ENCODE results near the gene CDH11.

The CDH11 gene

DNA sequence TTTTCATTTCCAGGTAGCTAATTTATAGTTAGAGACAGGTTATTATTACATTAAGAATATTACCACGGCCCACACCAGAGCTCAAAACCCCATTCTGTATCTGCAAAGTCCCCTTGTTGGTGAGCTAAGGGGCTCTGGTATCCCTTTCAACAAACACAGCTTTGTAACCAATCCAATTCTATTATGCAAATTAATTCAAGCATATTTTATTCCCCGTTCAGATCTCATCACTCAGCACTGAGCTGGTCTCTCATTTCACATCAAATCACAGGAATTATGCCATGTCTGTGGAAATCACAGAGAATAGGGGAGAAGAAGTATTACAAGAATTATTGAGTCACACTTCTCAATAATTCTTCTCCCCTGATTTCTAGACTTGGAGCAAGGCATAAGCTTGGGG, 111.7 kb downstream of the CDH11 start:
- Mint-ChIP-seq H3K36me3 (ENCODE audit: low read depth) (no peaks in the 10 kb centered on the region), H3K27me3 (no peaks in the 10 kb centered on the region), H3K27ac (no peak overlapping the region), H3K4me1 (no peaks in the 10 kb centered on the region), H3K9me3 (peaks cover 12% of the 10 kb centered on the region), H3K4me3 (no peak overlapping the region)
- DNase-seq, result no peak
- ATAC-seq, result no peak

DNA sequence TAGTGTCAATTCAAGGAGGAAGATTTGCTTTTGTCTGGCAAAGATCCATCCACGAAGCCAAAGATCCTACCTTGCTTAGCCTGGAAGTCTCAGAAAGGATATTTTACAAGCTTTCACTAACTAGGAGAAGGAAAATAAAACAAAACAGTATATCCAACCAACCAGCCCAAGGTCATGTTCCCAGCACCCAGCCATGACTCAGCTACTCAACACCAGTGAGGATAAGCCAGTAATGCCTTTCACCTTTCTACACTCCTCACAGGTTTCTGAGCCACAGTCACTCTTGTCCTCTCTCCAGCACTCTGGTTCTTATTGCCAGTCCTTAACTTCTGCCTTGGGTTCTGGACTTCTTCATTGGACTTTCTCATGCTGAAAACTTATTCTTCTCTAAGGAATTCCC, 116.2 kb downstream of the CDH11 start:
- Mint-ChIP-seq H3K36me3 (ENCODE audit: low read depth) (no peaks in the 10 kb centered on the region), H3K27me3 (no peaks in the 10 kb centered on the region), H3K4me3 (no peak overlapping the region), H3K9me3 (peaks cover 18% of the 10 kb centered on the region), H3K4me1 (no peaks in the 10 kb centered on the region), H3K27ac (no peak overlapping the region)
- ATAC-seq (no peak), DNase-seq (no peak)

DNA sequence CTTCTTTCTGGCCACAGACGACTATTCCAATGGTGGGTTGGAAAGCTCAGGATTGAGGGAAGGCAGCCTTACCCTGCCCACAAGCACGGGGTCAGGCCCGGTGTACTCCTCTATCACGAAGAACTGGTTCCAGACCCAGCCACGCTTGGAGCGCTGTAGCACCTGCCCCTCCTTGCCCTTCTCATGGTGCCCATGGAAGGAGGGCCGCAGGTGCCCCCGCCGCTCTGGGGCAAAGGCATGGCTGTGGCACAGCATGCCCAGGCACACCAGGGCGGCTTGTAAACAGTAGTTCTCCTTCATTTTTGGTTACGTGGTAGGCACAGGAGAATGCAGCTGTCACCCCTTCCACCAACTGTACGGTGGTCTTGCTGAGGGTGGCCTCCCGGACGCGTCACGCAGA, 117.3 kb downstream of the CDH11 start:
- Mint-ChIP-seq H3K27ac (no peak overlapping the region), H3K27me3 (no peaks in the 10 kb centered on the region), H3K4me3 (no peak overlapping the region), H3K36me3 (ENCODE audit: low read depth) (no peaks in the 10 kb centered on the region), H3K4me1 (no peaks in the 10 kb centered on the region), H3K9me3 (peaks cover 18% of the 10 kb centered on the region)
- DNase-seq, result no peak
- ATAC-seq, result no peak

DNA sequence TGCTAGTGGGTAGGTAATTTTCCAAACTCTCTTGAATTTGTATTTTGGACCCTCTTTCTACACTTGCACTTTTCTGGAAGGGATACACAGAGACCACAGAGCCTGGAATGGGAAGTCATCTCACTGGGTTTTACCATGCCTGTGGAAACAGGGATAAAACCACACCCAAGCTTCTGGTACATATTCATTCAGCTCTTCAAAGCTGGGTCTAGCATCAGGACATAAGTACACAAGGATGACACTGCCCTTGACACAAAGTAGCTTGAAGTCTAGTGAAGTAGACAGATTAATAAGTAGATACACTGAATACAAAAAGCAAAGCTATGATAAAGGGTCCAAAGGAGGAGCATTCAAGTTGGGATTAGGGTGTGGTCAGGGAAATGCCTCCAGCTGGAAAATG, 118.2 kb downstream of the CDH11 start:
- Mint-ChIP-seq H3K4me3 (no peak overlapping the region), H3K27ac (no peak overlapping the region), H3K4me1 (no peaks in the 10 kb centered on the region), H3K9me3 (peaks cover 18% of the 10 kb centered on the region), H3K27me3 (no peaks in the 10 kb centered on the region), H3K36me3 (ENCODE audit: low read depth) (no peaks in the 10 kb centered on the region)
- DNase-seq (no peak), ATAC-seq (no peak)

DNA sequence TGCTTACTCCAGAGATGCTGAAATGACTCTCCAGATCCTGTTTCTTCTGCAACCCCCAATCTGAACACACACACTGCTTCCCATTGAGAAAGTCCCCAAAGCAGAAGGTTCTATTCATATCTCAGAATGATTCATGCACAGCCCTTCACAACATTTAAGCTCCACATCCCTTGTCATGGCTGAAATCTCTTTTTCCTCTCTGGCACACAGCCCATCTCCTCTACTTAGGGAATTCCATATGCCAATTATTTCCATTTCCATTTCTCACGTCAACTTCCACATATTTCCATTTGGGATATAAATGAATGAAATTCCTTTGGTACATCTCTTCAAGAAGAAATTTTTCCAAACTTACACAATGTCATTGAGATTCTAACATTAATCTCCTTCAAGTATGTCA, 119.6 kb downstream of the CDH11 start:
- Mint-ChIP-seq H3K4me3 (no peak overlapping the region), H3K36me3 (ENCODE audit: low read depth) (no peaks in the 10 kb centered on the region), H3K27ac (no peak overlapping the region), H3K9me3 (peaks cover 17% of the 10 kb centered on the region), H3K4me1 (no peaks in the 10 kb centered on the region), H3K27me3 (no peaks in the 10 kb centered on the region)
- no peak for DNase-seq
- no peak for ATAC-seq

DNA sequence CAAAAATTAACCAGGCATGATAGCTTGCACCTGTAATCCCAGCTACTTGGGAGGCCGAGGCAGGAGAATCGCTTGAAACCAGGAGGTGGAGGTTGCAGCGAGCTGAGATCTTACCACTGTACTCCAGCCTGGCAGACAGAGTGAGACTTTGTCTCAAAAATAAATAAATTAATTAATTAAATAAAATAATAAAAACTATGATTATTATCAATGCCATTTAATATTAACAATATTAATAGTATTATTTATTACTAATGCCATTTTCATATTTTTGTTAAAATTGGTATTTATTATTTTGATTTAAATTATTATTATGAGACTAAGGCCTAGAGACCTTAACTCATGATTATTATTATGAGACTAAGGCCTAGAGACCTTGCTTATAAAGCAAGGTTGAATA, 121.2 kb downstream of the CDH11 start:
- Mint-ChIP-seq H3K4me1 (no peaks in the 10 kb centered on the region), H3K27me3 (no peaks in the 10 kb centered on the region), H3K4me3 (no peak overlapping the region), H3K36me3 (ENCODE audit: low read depth) (no peaks in the 10 kb centered on the region), H3K9me3 (peaks cover 18% of the 10 kb centered on the region), H3K27ac (no peak overlapping the region)
- no peak for DNase-seq
- no peak for ATAC-seq

DNA sequence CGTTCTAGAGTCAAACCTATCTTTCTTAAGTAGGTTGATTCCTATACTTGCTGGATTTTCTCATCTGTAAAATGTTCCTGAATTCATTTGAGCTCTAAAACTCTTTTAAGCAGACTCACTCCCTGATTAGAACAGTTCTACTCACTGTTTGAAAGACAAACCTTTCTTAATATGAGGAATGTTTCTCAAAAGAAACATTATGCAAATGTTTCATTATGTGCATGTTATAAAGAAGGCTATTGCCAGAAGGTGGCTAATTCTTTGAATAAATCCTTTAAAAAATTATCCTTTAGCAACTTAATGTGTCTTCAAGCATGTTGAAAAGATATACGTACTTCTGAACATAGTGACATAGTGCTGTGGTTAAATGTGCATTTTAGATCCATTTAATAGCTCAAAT, 124.1 kb downstream of the CDH11 start:
- no peaks in the 10 kb centered on the region for H3K36me3 Mint-ChIP-seq (ENCODE audit: low read depth)
- DNase-seq, result no peak

DNA sequence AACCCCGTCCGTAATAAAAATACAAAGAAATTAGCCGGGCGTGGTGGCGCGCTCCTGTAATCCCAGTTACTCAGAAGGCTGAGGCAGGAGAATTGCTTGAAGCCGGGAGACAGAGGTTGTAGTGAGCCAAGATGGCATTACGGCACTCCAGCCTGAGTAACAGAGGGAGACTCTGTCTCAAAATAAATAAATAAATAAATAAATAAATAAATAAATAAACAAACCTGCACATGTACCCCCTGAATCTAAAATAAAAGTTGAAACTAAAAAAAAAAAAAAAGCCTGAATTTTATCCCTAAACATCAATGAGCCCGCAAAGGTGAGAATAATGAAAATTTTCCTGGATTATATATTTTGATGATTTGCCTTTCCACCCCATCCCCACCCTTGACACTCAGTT, 124.7 kb downstream of the CDH11 start:
- Mint-ChIP-seq H3K4me3 (no peak overlapping the region), H3K27ac (no peak overlapping the region), H3K4me1 (no peaks in the 10 kb centered on the region), H3K9me3 (peaks cover 7% of the 10 kb centered on the region), H3K27me3 (no peaks in the 10 kb centered on the region), H3K36me3 (ENCODE audit: low read depth) (no peaks in the 10 kb centered on the region)
- ATAC-seq, result no peak
- no peak for DNase-seq

More for the DNA sequence above, 124.1 kb downstream of the CDH11 start:
- Mint-ChIP-seq H3K4me3 (no peak overlapping the region), H3K27me3 (no peaks in the 10 kb centered on the region), H3K4me1 (no peaks in the 10 kb centered on the region), H3K27ac (no peak overlapping the region), H3K9me3 (peaks cover 13% of the 10 kb centered on the region)
- no peak for ATAC-seq

DNA sequence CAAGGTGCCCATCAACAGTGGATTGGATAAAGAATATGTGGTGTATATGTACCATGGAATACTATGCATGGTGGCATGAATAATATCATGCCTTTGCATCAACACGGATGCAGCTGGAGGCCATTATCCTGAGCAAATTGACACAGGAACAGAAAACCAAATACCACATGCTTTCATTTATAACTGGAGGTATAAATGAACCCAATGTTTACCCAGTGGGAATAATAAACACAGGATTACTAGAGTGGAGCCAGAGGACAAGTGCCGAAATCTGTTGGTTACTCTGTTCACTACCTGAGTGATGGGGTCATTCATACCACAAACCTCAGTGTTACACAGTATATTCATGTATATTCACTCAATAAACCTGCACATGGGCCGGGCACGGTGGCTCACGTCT, 125.2 kb downstream of the CDH11 start:
- no peak for ATAC-seq
- Mint-ChIP-seq H3K9me3 (peaks cover 7% of the 10 kb centered on the region), H3K36me3 (ENCODE audit: low read depth) (no peaks in the 10 kb centered on the region), H3K4me3 (no peak overlapping the region), H3K27me3 (no peaks in the 10 kb centered on the region), H3K27ac (no peak overlapping the region), H3K4me1 (no peaks in the 10 kb centered on the region)
- DNase-seq, result no peak

DNA sequence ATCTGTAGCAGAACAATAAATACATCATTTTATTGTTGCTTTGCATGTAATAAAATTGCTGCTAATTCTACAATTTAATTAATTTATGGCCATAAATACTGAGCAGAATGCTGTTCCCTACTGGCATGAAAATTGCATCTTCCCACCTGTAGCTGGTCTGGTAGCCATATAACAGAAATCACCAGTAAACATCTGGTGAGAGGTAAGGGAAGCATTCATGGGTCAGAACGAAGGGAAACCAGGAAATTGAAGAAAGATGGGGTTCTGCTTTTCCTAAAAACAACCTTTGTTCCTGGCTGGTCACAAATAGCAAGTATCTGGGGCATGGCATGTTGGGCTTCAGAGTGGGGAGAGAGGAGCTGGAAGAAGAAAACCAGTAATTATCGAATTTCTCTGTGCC, 128.4 kb downstream of the CDH11 start:
- Mint-ChIP-seq H3K27me3 (no peaks in the 10 kb centered on the region), H3K36me3 (ENCODE audit: low read depth) (no peaks in the 10 kb centered on the region), H3K9me3 (peaks cover 12% of the 10 kb centered on the region), H3K4me3 (no peak overlapping the region), H3K4me1 (no peaks in the 10 kb centered on the region), H3K27ac (no peak overlapping the region)
- no peak for DNase-seq
- ATAC-seq, result no peak

DNA sequence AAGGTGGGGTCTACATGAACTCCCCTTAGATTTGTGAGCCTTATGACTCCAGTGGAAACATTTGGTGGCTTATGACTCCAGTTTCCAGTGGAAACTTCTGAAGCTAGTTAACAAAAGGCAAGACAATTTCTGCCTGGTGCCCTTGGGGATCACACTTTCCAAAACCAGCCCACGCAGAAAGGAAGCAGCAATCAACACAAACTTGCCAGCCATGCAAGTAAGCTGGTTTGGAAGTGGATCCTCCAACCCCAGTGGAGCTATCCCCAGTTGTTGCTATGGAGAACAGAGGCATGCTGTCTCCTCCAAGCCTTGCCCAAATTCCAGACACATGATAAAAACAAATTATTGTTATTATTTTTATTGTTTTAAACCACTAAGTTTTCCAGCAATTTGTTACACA, 130.9 kb downstream of the CDH11 start:
- no peak for DNase-seq
- Mint-ChIP-seq H3K9me3 (peaks cover 12% of the 10 kb centered on the region), H3K4me3 (no peak overlapping the region), H3K36me3 (ENCODE audit: low read depth) (no peaks in the 10 kb centered on the region), H3K27ac (no peak overlapping the region), H3K4me1 (no peaks in the 10 kb centered on the region), H3K27me3 (no peaks in the 10 kb centered on the region)
- no peak for ATAC-seq

DNA sequence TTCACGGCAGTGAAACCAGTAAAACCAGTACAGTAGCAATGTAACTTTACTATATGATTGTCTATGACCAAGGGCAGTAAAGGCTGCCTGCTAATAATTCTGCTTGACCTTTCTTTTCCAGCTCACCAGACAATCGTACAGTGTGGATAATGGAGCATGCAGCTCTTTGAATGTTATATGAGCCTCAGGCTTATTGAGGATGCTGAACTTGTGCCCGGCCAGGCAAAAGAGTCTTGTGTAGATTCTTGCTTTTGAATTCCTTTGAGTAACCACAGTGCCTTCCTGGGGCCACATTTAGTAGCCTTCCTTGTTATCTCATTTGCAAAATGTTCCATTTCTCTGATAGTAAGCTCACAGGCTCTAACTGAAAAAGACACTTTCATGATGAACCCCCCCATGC, 131.8 kb downstream of the CDH11 start:
- Mint-ChIP-seq H3K4me3 (no peak overlapping the region), H3K27me3 (no peaks in the 10 kb centered on the region), H3K4me1 (no peaks in the 10 kb centered on the region), H3K27ac (no peak overlapping the region), H3K9me3 (peaks cover 8% of the 10 kb centered on the region), H3K36me3 (ENCODE audit: low read depth) (no peaks in the 10 kb centered on the region)
- DNase-seq, result no peak
- ATAC-seq, result no peak

DNA sequence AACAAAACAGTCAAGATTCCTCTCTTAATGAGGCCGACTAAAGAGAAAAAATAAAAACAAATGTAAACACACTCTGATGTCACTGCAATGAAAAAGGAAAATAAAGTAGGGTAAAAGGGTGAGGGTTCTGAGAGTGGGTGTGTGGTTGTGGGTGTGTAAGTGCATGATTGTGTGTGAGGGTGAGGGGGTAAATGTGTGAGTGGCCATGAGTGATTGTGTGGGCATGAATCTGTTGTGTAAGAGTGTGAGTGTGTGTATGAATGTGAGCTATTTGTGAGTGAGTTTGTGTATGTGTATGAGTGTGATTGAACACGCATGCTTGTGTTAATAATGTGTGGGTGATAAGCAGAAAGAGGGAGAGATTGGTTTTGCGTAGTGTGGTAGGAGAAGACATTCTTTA, 132.8 kb downstream of the CDH11 start:
- H3K4me1 Mint-ChIP-seq, result no peaks in the 10 kb centered on the region
- no peaks in the 10 kb centered on the region for H3K36me3 Mint-ChIP-seq (ENCODE audit: low read depth)
- H3K9me3 Mint-ChIP-seq, result peaks cover 12% of the 10 kb centered on the region
- DNase-seq (no peak), ATAC-seq (no peak)
- H3K27me3 Mint-ChIP-seq, result no peaks in the 10 kb centered on the region
- H3K4me3 Mint-ChIP-seq, result no peak overlapping the region
- no peak overlapping the region for H3K27ac Mint-ChIP-seq

DNA sequence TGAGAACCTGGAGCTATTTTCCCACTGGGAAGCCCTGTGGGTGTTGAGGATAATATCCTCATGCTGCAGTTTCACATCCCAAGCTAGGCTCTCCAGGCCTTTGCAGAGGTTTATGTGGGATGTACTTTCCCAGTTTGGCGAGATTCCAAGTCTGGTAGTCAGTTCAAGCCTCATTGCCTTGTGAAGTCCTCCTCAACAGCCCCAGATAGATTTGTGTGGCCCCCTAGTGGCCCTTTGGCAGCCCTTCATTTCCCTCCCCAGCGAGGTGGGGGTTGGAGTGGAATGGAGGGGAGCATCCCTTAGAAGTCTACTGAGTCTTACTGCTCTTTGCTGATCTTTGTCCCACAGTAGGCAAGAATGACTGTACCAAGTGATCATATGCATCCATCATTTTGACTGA, 137.9 kb downstream of the CDH11 start:
- ATAC-seq (no peak), DNase-seq (no peak)
- H3K9me3 Mint-ChIP-seq, result peaks cover 8% of the 10 kb centered on the region

DNA sequence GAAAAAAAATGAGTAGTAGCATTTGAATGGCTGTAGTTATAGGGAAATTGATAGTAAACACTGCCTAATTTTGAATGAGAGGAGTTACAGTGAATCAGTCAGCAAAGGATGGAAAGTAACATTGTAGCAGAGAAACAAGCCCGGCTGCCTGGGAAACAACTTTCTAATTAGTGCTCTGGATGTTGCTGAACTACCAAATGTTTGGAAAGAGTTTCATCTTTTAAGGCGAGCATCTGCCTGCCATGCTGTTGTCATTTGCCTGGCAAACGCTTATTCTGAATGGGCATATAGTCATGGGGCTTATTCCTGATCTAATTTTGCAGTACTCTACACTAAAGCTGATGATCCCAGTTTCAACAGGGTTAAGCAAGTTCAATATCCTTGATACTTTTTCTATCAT, 138.6 kb downstream of the CDH11 start:
- Mint-ChIP-seq H3K4me3 (no peak overlapping the region), H3K36me3 (ENCODE audit: low read depth) (no peaks in the 10 kb centered on the region), H3K27me3 (no peaks in the 10 kb centered on the region), H3K4me1 (no peaks in the 10 kb centered on the region), H3K27ac (no peak overlapping the region), H3K9me3 (peaks cover 7% of the 10 kb centered on the region)
- DNase-seq (no peak), ATAC-seq (no peak)

More for the DNA sequence above, 137.9 kb downstream of the CDH11 start:
- H3K27ac Mint-ChIP-seq, result no peak overlapping the region
- H3K27me3 Mint-ChIP-seq, result no peaks in the 10 kb centered on the region
- H3K4me3 Mint-ChIP-seq, result no peak overlapping the region
- H3K4me1 Mint-ChIP-seq, result no peaks in the 10 kb centered on the region
- H3K36me3 Mint-ChIP-seq (ENCODE audit: low read depth), result no peaks in the 10 kb centered on the region

DNA sequence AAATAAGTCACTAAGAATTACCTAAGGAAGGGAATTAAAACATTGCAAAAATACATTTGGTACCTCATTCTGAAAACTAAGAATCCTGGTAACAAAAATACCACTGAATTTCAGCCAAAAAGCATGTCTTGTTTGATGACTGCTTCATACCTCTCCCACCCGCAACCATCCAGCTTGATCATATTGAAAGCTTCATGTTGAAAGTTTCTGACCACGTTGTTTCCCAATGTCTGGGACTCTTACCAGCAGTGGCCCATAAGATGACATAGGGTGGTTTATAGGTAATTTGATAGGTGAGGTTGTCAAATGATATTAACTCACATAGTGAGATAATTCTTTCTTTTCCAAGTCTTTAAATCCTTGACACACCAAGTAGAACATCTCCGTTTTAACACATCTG, 139.3 kb downstream of the CDH11 start:
- Mint-ChIP-seq H3K36me3 (ENCODE audit: low read depth) (no peaks in the 10 kb centered on the region), H3K27ac (no peak overlapping the region), H3K9me3 (peaks cover 7% of the 10 kb centered on the region), H3K4me3 (no peak overlapping the region), H3K4me1 (no peaks in the 10 kb centered on the region), H3K27me3 (no peaks in the 10 kb centered on the region)
- ATAC-seq, result no peak
- DNase-seq, result no peak

All from activated naive CD8-positive, alpha-beta T cell treated with anti-CD3 and anti-CD28 coated beads, Interleukin-2, amount 50 U/mL, for 24 hours (primary cell).